Transverse colon (tissue), 4 donors: ENCODE measurements around the gene NDUFC2. TPM values are rescaled to one million over a fixed set of nuclear protein-coding genes. Genes with fewer than 3 reads are reported as not detected.

ENCODE experiments used
- DNase-seq: peaks from one replicate; pipeline ENCODE4 v3.0.0-alpha.2; 2019
- H3K27ac ChIP-seq, 4 donors: fragments of 200-600 bp; sonication (generic); 2 replicates each; pipeline ENCODE4 v1.5.1; 2016 to 2018; ENCODE audit warnings: inconsistent platforms in 4 of 4
- H3K27me3 ChIP-seq: fragments of 200-600 bp; sonication (generic); 2 replicates; pipeline ENCODE4 v1.5.1; 2017; ENCODE audit warnings: inconsistent platforms
- H3K36me3 ChIP-seq, 4 donors: fragments of 200-600 bp; sonication (generic); 2 replicates each; pipeline ENCODE4 v1.5.1; 2017 to 2019; ENCODE audit warnings: inconsistent platforms in 4 of 4
- H3K4me1 ChIP-seq, 4 donors: fragments of 200-600 bp; sonication (generic); 2 replicates each; pipeline ENCODE4 v1.5.1; 2017 to 2020; ENCODE audit warnings: inconsistent platforms in 4 of 4
- H3K4me3 ChIP-seq, 4 donors: fragments of 200-600 bp; sonication (generic); 1 replicate in 1 of 4; 2 replicates in 3 of 4; pipeline versions ENCODE4 v1.5.1 to v1.6.1; 2017 to 2019; ENCODE audit warnings: inconsistent platforms in 4 of 4
- H3K9me3 ChIP-seq, 2 donors: fragments of 200-600 bp; sonication (generic); 2 replicates each; pipeline ENCODE4 v1.5.1; 2017 to 2019; ENCODE audit warnings: inconsistent platforms in 2 of 2
- CTCF ChIP-seq, 5 experiments: fragments of 200-600 bp in 3 of 5; fragments of 450-650 bp in 2 of 5; sonication (generic) in 3 of 5; IDR thresholded peaks; 1 replicate in 2 of 5; 2 replicates in 3 of 5; pipeline ENCODE4 v1.5.1; 2016 to 2017; ENCODE audit warnings: antibody characterized with exemption in 5 of 5, inconsistent platforms in 3 of 5, mild to moderate bottlenecking in 2 of 5, moderate library complexity in 1 of 5
- EP300 ChIP-seq: sonication (generic); formaldehyde crosslinking; IDR thresholded peaks from one replicate; pipeline ENCODE4 v1.6.1; 2017; ENCODE audit warnings: antibody characterized with exemption, low read depth
- POLR2A ChIP-seq: fragments of 450-650 bp; IDR thresholded peaks from one replicate; pipeline ENCODE4 v1.6.1; 2016; ENCODE audit warnings: antibody characterized with exemption, mild to moderate bottlenecking, moderate library complexity
- POLR2AphosphoS5 ChIP-seq, 3 donors: sonication (generic); formaldehyde crosslinking; IDR thresholded peaks; one replicate each; pipeline ENCODE4 v1.6.1; 2016; ENCODE audit warnings: antibody characterized with exemption in 3 of 3
- WGBS, 2 donors: methylation state at CpG; one replicate each; pipeline ENCODE4 v1.1.5; 2018; ENCODE audit warnings: low coverage in 1 of 2; 5-methylcytosine and 5-hydroxymethylcytosine counted together
- in situ Hi-C, 4 donors: fragments of 200-750 bp; cut with MboI; loops; one replicate each; pipeline versions ENCODE4 v1.15.0 to v1.15.1; 2017; ENCODE audit warnings: low sequenced_read_pairs in 3 of 4, low pct_ligation_motif_present in 1 of 4, low pct_unique_long_range_greater_than_20kb in 1 of 4
- intact Hi-C: fragments of 100-400 bp; cut with DNase I; formaldehyde crosslinking; loops from one replicate; pipeline ENCODE4 v1.15.1; 2023; ENCODE audit warnings: low total_unique reads
- total RNA-seq, 4 donors: library from RNA; depleted of rRNA; stranded (reverse); fragments of >200 nt; gene quantifications; one replicate each; pipeline ENCODE4 v1.1.0, GENCODE V29; 2016

NDUFC2 gene
- total RNA-seq, 4 donors from 2014 or later, result 6.0 to 123 (median 68.4) TPM

- intact Hi-C loops, result no loop called here
- no peak overlapping the region for H3K4me3 ChIP-seq
- in situ Hi-C loops, result no loop called here
- no peak for DNase-seq
- no peaks in the 10 kb centered on the region for H3K27me3 ChIP-seq
- peaks cover 0 to 22% (median 16%) of the 10 kb centered on the region in 4 donors for H3K4me1 ChIP-seq
- 60 to 82% methylated on average over 1 to 3 of the region's 3 CpGs for WGBS, 2 donors
- H3K27ac ChIP-seq, result no peak overlapping the region
- no peak for TF ChIP-seq POLR2AphosphoS5 (IDR thresholded peaks at IDR 0.05)
- no peak for TF ChIP-seq POLR2A
- TF ChIP-seq EP300, result no peak
- TF ChIP-seq CTCF (IDR thresholded peaks at IDR 0.05), result no peak
- no peaks in the 10 kb centered on the region for H3K36me3 ChIP-seq
- no peaks in the 10 kb centered on the region for H3K9me3 ChIP-seq
Measured at GRCh38 chr11:78048561-78048960, 31.1 kb downstream of the NDUFC2 start.

GRCh38 chr11:78046486-78046854 lies 33.2 kb downstream of the NDUFC2 start:
- intact Hi-C loops (no loop called here), in situ Hi-C loops (no loop called here)
- TF ChIP-seq CTCF (IDR thresholded peaks at IDR 0.05), result peak in 1 of 5 experiments; percentile 0
- no peak for TF ChIP-seq EP300
- TF ChIP-seq POLR2A, result no peak
- no peak for TF ChIP-seq POLR2AphosphoS5 (IDR thresholded peaks at IDR 0.05)
- H3K4me1 ChIP-seq, result peaks cover 0 to 22% (median 16%) of the 10 kb centered on the region in 4 donors
- peak overlapping the region in 3 of 4 donors; percentile 70 to 78 (median 78) for H3K27ac ChIP-seq
- H3K27me3 ChIP-seq, result no peaks in the 10 kb centered on the region
- 24% methylated on average over 6 of the region's 6 CpGs; no CpG with 5 or more reads in 1 of the 2 donors for WGBS, 2 donors
- no peak for DNase-seq
- no peaks in the 10 kb centered on the region for H3K9me3 ChIP-seq
- no peaks in the 10 kb centered on the region for H3K36me3 ChIP-seq
- H3K4me3 ChIP-seq, result no peak overlapping the region

- Histone ChIP-seq H3K4me1 (peaks cover 0 to 23% (median 16%) of the 10 kb centered on the region in 4 donors), H3K27ac (peak overlapping the region; percentile 70 to 78 (median 75)), H3K4me3 (peak overlapping the region; percentile 9 to 54 (median 36)), H3K9me3 (no peaks in the 10 kb centered on the region), H3K27me3 (no peaks in the 10 kb centered on the region), H3K36me3 (no peaks in the 10 kb centered on the region)
- peak; percentile 87 for DNase-seq
- intact Hi-C loops, result no loop called here
- in situ Hi-C loops, result no loop called here
- TF ChIP-seq EP300 (no peak), POLR2AphosphoS5 (IDR thresholded peaks at IDR 0.05) (peak in 2 of 3 donors; percentile 60 to 76), CTCF (IDR thresholded peaks at IDR 0.05) (peak; percentile 94 to 99 (median 99)), POLR2A (no peak)
- 3% methylated on average over 26 of the region's 28 CpGs; no CpG with 5 or more reads in 1 of the 2 donors for WGBS, 2 donors
Measured at GRCh38 chr11:78045851-78046485, 33.7 kb downstream of the NDUFC2 start.

- intact Hi-C loops, result no loop called here
- H3K4me1 ChIP-seq, result peaks cover 11 to 36% (median 27%) of the 10 kb centered on the region in 4 donors
- WGBS, 2 donors, result 52 to 67% methylated on average over 3 to 5 of the region's 5 CpGs
- H3K4me3 ChIP-seq, result no peak overlapping the region
- TF ChIP-seq CTCF (IDR thresholded peaks at IDR 0.05) (no peak), POLR2AphosphoS5 (IDR thresholded peaks at IDR 0.05) (peak in 2 of 3 donors; percentile 49 to 59), EP300 (no peak)
- peak; percentile 77 for DNase-seq
- H3K27ac ChIP-seq, result peak overlapping the region in 3 of 4 donors; percentile 43 to 72 (median 46)
- no peaks in the 10 kb centered on the region for H3K27me3 ChIP-seq
- H3K36me3 ChIP-seq, result no peaks in the 10 kb centered on the region
- in situ Hi-C loops, result no loop called here
- no peaks in the 10 kb centered on the region for H3K9me3 ChIP-seq
Measured at GRCh38 chr11:78044706-78045105, 35.0 kb downstream of the NDUFC2 start.
